Memory B cell (primary cell): ENCODE data around the gene SIAH1.
"Not testable (repeated sequence)": the region's sequence is repeated elsewhere in the genome, so short reads cannot be mapped to it uniquely, and the experiment has no call there.

ENCODE experiments used
- ATAC-seq: fragments of 150-1000 bp; cut with Tn5 transposase; 2 replicates; pipeline ENCODE4 v1.10.0; 2021; ENCODE audit warnings: low read depth, mild to moderate bottlenecking, moderate library complexity
- DNase-seq, 2 donors: peaks; one replicate each; pipeline ENCODE4 v3.0.0; 2022; ENCODE audit warnings: low spot score in 2 of 2
- H3K27ac Mint-ChIP-seq: one replicate; pipeline ENCODE4 v1.8.0; 2022; ENCODE audit warnings: mild to moderate bottlenecking, moderate library complexity, mixed read lengths
- H3K27me3 Mint-ChIP-seq: one replicate; pipeline ENCODE4 v1.8.0; 2022; ENCODE audit warnings: mixed read lengths
- H3K36me3 Mint-ChIP-seq: one replicate; pipeline ENCODE4 v1.8.0; 2022; ENCODE audit warnings: mild to moderate bottlenecking, mixed read lengths
- H3K4me1 Mint-ChIP-seq: one replicate; pipeline ENCODE4 v1.8.0; 2022; ENCODE audit warnings: mixed read lengths
- H3K4me3 Mint-ChIP-seq: one replicate; pipeline ENCODE4 v1.8.0; 2022; ENCODE audit warnings: mild to moderate bottlenecking, moderate library complexity, mixed read lengths
- H3K9me3 Mint-ChIP-seq: one replicate; pipeline ENCODE4 v1.8.0; 2022; ENCODE audit warnings: mixed read lengths

SIAH1 gene

GRCh38 chr16:48318630-48319029 is 66.6 kb downstream of the SIAH1 start:
- Mint-ChIP-seq H3K36me3 (peaks cover 18% of the 10 kb centered on the region), H3K4me1 (peaks cover 17% of the 10 kb centered on the region), H3K4me3 (no peak overlapping the region), H3K9me3 (peaks cover 5% of the 10 kb centered on the region), H3K27me3 (no peaks in the 10 kb centered on the region), H3K27ac (no peak overlapping the region)
- DNase-seq (no peak), ATAC-seq (peak; percentile 41)

- ATAC-seq (no peak), DNase-seq (no peak)
- Mint-ChIP-seq H3K4me3 (no peak overlapping the region), H3K36me3 (peaks cover 24% of the 10 kb centered on the region), H3K27ac (no peak overlapping the region), H3K27me3 (no peaks in the 10 kb centered on the region), H3K4me1 (peaks cover 17% of the 10 kb centered on the region), H3K9me3 (peaks cover 5% of the 10 kb centered on the region)
These were observed 67.4 kb downstream of the SIAH1 start for GRCh38 chr16:48317614-48318315.

- no peak for ATAC-seq
- Mint-ChIP-seq H3K27me3 (no peaks in the 10 kb centered on the region), H3K9me3 (peaks cover 9% of the 10 kb centered on the region), H3K4me1 (peaks cover 17% of the 10 kb centered on the region), H3K4me3 (no peak overlapping the region), H3K36me3 (peaks cover 29% of the 10 kb centered on the region), H3K27ac (no peak overlapping the region)
- DNase-seq = no peak
These were observed 68.2 kb downstream of the SIAH1 start for GRCh38 chr16:48317026-48317425.

GRCh38 chr16:48313905-48314304 is 71.3 kb downstream of the SIAH1 start:
- peaks cover 54% of the 10 kb centered on the region for H3K36me3 Mint-ChIP-seq
- not testable (repeated sequence) for H3K27ac Mint-ChIP-seq, H3K27me3 Mint-ChIP-seq, DNase-seq, H3K4me3 Mint-ChIP-seq, ATAC-seq
- H3K9me3 Mint-ChIP-seq = peaks cover 17% of the 10 kb centered on the region
- H3K4me1 Mint-ChIP-seq = peaks cover 16% of the 10 kb centered on the region

GRCh38 chr16:48310908-48311641 is 74.1 kb downstream of the SIAH1 start:
- Mint-ChIP-seq H3K27ac (no peak overlapping the region), H3K4me1 (peaks cover 3% of the 10 kb centered on the region), H3K4me3 (no peak overlapping the region), H3K27me3 (no peaks in the 10 kb centered on the region), H3K36me3 (peaks cover 75% of the 10 kb centered on the region), H3K9me3 (peaks cover 25% of the 10 kb centered on the region)
- no peak for DNase-seq
- ATAC-seq = no peak
